ENCODE results near the gene FLOT1. TPM values are rescaled to one million over a fixed set of nuclear protein-coding genes. Genes with fewer than 3 reads are reported as not detected.
A peak's percentile ranks its signal among the peaks of the same experiment; 100 is the strongest.

The FLOT1 gene
- total and polyA plus RNA-seq, 2 of the 13 experiments (the other 11 are each of a cell fraction or from before 2014, with no cell fraction given): 82.3 to 130 TPM

DNA sequence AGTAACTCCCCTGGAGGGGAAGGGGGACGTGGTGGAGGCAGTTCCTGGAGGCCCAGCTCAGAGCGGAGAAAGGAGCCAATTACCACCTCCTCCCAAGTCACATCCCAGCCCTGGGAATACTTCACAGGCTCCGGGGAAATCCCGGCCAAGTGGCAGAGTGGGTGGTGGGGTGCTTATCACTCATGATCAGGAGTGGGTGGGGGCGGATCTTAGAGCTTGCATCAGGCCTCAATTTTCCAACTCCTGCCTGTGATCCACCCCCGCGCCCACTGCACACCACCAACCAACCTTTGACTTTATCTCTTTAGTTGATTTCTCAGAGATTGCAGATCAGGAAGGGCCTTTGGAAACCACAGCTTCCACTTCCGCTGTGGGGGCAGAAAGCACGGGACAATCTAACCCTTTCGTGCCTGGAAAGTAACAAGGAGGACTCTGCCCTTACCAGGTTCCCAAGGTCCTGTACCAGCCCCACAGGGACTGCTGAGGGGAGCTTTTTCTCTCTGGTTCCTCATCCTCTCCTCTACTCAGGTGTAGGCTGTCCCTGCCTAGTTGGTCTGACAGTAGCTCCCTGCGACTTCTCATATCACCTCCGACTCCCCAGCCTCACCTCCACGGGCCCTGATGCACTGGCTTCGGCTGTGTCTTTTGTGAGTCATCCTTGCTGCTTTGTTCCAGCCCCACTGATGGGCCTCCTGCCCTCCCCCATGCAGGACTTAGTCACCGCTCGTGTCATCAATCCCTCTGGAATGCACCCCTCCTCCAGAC, 26.8 kb upstream of the FLOT1 start (continued):
- TF ChIP-seq ZNF329 (CRISPR knock-in tag; IDR thresholded peaks at IDR 0.05; ENCODE audit: low read depth) (0 out of 2 replicates have a peak, but pooled peaks have one; percentile 24), MBNL3 (CRISPR knock-in tag; conservative IDR thresholded peaks at IDR 0.05) (no peak), ZNF546 (CRISPR knock-in tag; conservative IDR thresholded peaks at IDR 0.05) (peak; percentile 21; the same call in 1 of the 2 replicates), CHD2 (IDR thresholded peaks at IDR 0.05; ENCODE audit: low read depth, low read length) (peak; percentile 45; the same call in 1 of the 2 replicates), ZSCAN31 (CRISPR knock-in tag; IDR thresholded peaks at IDR 0.05; ENCODE audit: low read depth) (no peak; the same call in 1 of the 2 replicates), ATAD3A (CRISPR knock-in tag; IDR thresholded peaks at IDR 0.05) (no peak), ZNF234 (CRISPR knock-in tag; conservative IDR thresholded peaks at IDR 0.05) (no peak), DRAP1 (CRISPR knock-in tag; IDR thresholded peaks at IDR 0.05) (peak; percentile 89), FOSL2 (CRISPR knock-in tag; IDR thresholded peaks at IDR 0.05) (peak; percentile 99), MAX (IDR thresholded peaks at IDR 0.05) (peak; percentile 67), GABPA (IDR thresholded peaks at IDR 0.05; ENCODE audit: low read depth, low read length) (no peak), GABPA (CRISPR knock-in tag; IDR thresholded peaks at IDR 0.05; ENCODE audit: low read depth) (peak; percentile 81), RAD51 (IDR thresholded peaks at IDR 0.05; ENCODE audit: borderline replicate concordance) (no peak), NFATC3 (CRISPR knock-in tag; IDR thresholded peaks at IDR 0.05) (0 out of 2 replicates have a peak, but pooled peaks have one; percentile 31), FIP1L1 (IDR thresholded peaks at IDR 0.05; ENCODE audit: borderline replicate concordance, insufficient read depth, low read depth, low read length) (0 out of 2 replicates have a peak, but pooled peaks have one; percentile 27), ZBTB26 (CRISPR knock-in tag; IDR thresholded peaks at IDR 0.05; ENCODE audit: borderline replicate concordance) (peak; percentile 61; the same call in 1 of the 2 replicates), SNAPC4 (CRISPR knock-in tag; IDR thresholded peaks at IDR 0.05) (peak; percentile 73; the same call in 1 of the 2 replicates), SMAD3 (CRISPR knock-in tag; IDR thresholded peaks at IDR 0.05) (peak; percentile 85; the same call in 1 of the 2 replicates), POLR2G (IDR thresholded peaks at IDR 0.05; ENCODE audit: low read depth, low read length) (peak; percentile 88)
- TF ChIP-seq, protein P1, sequence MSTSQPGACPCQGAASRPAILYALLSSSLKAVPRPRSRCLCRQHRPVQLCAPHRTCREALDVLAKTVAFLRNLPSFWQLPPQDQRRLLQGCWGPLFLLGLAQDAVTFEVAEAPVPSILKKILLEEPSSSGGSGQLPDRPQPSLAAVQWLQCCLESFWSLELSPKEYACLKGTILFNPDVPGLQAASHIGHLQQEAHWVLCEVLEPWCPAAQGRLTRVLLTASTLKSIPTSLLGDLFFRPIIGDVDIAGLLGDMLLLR (CRISPR knock-in tag; IDR thresholded peaks at IDR 0.05): 0 out of 2 replicates have a peak, but pooled peaks have one; percentile 49
- TF ChIP-seq, protein P2, sequence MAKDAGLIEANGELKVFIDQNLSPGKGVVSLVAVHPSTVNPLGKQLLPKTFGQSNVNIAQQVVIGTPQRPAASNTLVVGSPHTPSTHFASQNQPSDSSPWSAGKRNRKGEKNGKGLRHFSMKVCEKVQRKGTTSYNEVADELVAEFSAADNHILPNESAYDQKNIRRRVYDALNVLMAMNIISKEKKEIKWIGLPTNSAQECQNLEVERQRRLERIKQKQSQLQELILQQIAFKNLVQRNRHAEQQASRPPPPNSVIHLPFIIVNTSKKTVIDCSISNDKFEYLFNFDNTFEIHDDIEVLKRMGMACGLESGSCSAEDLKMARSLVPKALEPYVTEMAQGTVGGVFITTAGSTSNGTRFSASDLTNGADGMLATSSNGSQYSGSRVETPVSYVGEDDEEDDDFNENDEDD (CRISPR knock-in tag; IDR thresholded peaks at IDR 0.05; ENCODE audit: borderline replicate concordance): 0 out of 2 replicates have a peak, but pooled peaks have one; percentile 22
